ACC112 (cell line): ENCODE measurements around the gene SLC4A3.

Source experiments
- H2AFZ ChIP-seq: fragments of 200-600 bp; sonication (generic); one replicate; pipeline ENCODE4 v1.6.0; 2017; ENCODE audit warnings: antibody characterized with exemption, low read length; ENCODE audit not compliant: unreplicated experiment
- H3K27ac ChIP-seq: fragments of 200-600 bp; sonication (generic); 2 replicates; pipeline ENCODE4 v1.5.1; 2014; ENCODE audit warnings: low read depth, mild to moderate bottlenecking, antibody characterized with exemption, low read length, moderate library complexity
- H3K27me3 ChIP-seq: fragments of 200-600 bp; sonication (generic); 2 replicates; pipeline ENCODE4 v1.6.1; 2014; ENCODE audit warnings: mild to moderate bottlenecking, antibody characterized with exemption, low read length, moderate library complexity, mixed read lengths; ENCODE audit not compliant: insufficient read depth
- H3K36me3 ChIP-seq: fragments of 200-600 bp; sonication (generic); 2 replicates; pipeline ENCODE4 v1.6.1; 2016; ENCODE audit warnings: mild to moderate bottlenecking, antibody characterized with exemption, low read length, moderate library complexity, mixed read lengths; ENCODE audit not compliant: insufficient read depth
- H3K4me1 ChIP-seq: fragments of 200-600 bp; sonication (generic); one replicate; pipeline ENCODE4 v1.6.1; 2016; ENCODE audit warnings: low read length, mixed read lengths; ENCODE audit not compliant: insufficient read depth, unreplicated experiment, control insufficient read depth
- H3K4me3 ChIP-seq: fragments of 200-600 bp; sonication (generic); 2 replicates; pipeline ENCODE4 v1.5.1; 2014; ENCODE audit warnings: mild to moderate bottlenecking, low read depth, low read length
- H3K79me2 ChIP-seq: fragments of 200-600 bp; sonication (generic); one replicate; pipeline ENCODE4 v1.6.0; 2016; ENCODE audit warnings: low read length; ENCODE audit not compliant: control insufficient read depth, unreplicated experiment, insufficient read depth

Gene SLC4A3

DNA sequence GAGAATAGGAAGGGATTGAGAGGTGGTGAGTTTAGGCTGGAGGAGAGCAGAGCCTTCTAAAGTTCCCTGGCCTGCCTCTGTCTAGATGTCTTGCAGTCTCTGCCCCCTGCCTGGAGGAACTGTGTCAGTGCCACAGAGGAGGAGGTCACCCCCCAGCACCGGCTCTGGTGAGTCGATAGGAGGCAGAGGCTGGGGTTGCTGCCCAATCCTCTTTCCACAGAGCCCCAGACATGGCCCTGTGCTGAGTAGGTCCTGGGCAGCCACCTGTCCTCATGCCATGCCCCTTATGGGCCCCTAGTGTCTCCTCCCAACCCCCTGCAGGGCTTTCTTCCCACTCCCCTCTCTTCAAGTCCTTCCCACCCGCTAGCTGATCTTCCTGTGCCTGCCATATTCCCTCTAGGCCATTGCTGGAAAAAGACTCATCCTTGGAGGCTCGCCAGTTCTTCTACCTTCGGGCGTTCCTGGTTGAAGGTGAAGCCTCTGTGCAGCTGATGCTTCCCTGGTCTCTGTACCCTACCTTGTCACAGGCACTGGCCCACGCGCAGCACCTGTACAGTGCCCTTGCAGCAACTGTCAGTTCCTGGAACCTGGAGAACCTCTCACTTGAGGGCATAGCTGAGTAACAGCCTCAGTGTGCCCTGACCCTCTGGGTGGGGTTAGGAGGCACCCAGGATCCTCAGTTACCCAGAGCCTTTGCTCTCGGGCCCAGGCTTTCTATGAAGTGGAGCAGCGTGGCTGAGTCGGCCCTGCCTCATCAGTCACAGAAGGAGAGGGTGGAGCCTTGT lies 13.2 kb upstream of the SLC4A3 start:
- H2AFZ ChIP-seq = no peak overlapping the region
- H3K4me1 ChIP-seq = no peaks in the 10 kb centered on the region
- no peaks in the 10 kb centered on the region for H3K27me3 ChIP-seq
- no peak overlapping the region for H3K27ac ChIP-seq
- no peaks in the 10 kb centered on the region for H3K36me3 ChIP-seq
- no peaks in the 10 kb centered on the region for H3K79me2 ChIP-seq
- H3K4me3 ChIP-seq = no peak overlapping the region

DNA sequence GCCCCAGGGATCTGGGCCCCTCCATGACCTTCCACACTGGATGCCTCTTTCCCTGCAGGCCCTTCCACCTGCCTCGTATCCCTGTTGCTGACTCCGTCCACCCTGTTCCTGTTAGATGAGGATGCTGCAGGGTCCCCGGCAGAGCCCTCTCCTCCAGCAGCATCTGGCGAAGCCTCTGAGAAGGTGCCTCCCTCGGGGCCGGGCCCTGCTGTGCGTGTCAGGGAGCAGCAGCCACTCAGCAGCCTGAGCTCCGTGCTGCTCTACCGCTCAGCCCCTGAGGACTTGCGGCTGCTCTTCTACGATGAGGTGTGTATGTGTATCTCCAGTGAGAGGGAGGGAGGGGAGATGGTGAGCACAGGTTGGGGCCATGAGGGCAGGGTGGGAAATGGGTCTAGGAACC lies 12.4 kb upstream of the SLC4A3 start:
- H3K27ac ChIP-seq = no peak overlapping the region

DNA sequence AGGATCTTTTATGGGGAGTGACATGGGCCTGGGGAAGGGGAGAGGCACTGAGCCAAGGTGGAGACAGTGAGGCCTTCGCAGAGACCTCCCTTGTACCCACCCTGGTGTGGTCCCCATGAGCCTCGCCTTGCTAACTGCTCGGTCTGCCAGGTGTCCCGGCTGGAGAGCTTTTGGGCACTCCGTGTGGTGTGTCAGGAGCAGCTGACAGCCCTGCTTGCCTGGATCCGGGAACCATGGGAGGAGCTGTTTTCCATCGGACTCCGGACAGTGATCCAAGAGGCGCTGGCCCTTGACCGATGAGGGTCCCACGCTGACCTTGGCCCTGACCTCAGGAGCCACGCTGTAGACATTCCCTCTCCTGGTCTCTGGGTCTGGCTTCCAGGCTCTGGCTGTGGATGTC lies 11.5 kb upstream of the SLC4A3 start:
- Histone ChIP-seq H3K36me3 (no peaks in the 10 kb centered on the region), H3K27ac (no peak overlapping the region), H3K79me2 (no peaks in the 10 kb centered on the region), H3K4me3 (no peak overlapping the region), H2AFZ (no peak overlapping the region), H3K4me1 (no peaks in the 10 kb centered on the region), H3K27me3 (no peaks in the 10 kb centered on the region)

More for the DNA sequence above, 12.4 kb upstream of the SLC4A3 start:
- H3K36me3 ChIP-seq = no peaks in the 10 kb centered on the region
- H2AFZ ChIP-seq = no peak overlapping the region
- no peaks in the 10 kb centered on the region for H3K79me2 ChIP-seq
- H3K27me3 ChIP-seq = no peaks in the 10 kb centered on the region
- no peak overlapping the region for H3K4me3 ChIP-seq
- no peaks in the 10 kb centered on the region for H3K4me1 ChIP-seq

DNA sequence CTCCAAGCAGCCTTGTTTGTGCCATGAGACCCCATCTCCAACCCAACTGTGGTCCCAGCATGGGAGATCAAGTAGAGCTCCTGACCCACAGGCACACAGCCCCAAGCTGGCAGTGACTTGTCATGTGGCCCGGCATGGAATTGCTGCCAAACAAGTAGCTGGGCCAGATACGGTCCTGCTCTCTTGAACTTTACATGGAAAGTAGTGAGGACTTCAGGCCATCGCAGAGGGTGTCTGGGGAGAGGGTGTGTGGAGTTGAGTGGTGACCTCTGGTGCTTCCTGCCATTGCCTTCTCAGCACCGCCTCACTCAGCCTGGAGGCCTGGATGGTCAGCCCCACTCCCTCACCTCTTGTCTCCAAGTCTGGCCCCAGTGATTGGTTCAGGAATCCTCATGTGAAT lies 10.9 kb upstream of the SLC4A3 start:
- H3K36me3 ChIP-seq = no peaks in the 10 kb centered on the region

DNA sequence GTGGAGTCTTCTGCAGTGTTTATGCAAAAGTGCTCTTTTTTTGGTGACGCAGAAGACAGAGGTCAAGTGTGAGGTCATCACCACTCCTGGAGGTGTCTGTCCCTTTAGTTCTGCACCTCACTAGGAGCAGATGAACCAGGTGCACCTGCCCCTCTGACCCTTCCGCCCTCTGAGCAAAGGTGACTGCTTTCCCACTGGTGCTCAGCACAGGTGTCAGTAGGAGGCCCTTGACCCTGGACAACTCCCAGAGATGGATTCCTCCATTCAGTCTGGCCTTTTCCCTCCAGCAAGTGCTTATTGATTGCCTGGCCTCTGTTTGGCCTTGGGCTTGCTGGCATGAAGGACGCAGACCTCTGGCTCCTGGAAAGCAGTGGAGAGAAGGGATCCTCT lies 8.7 kb upstream of the SLC4A3 start:
- Histone ChIP-seq H2AFZ (no peak overlapping the region), H3K36me3 (no peaks in the 10 kb centered on the region), H3K27me3 (peaks cover 8% of the 10 kb centered on the region; the same call in 1 of the 2 replicates), H3K4me3 (no peak overlapping the region), H3K27ac (no peak overlapping the region), H3K79me2 (no peaks in the 10 kb centered on the region), H3K4me1 (no peaks in the 10 kb centered on the region)

More for the DNA sequence above, 10.9 kb upstream of the SLC4A3 start:
- H3K27me3 ChIP-seq = no peaks in the 10 kb centered on the region
- H3K4me3 ChIP-seq = no peak overlapping the region
- H2AFZ ChIP-seq = no peak overlapping the region
- H3K27ac ChIP-seq = no peak overlapping the region
- no peaks in the 10 kb centered on the region for H3K79me2 ChIP-seq
- no peaks in the 10 kb centered on the region for H3K4me1 ChIP-seq

DNA sequence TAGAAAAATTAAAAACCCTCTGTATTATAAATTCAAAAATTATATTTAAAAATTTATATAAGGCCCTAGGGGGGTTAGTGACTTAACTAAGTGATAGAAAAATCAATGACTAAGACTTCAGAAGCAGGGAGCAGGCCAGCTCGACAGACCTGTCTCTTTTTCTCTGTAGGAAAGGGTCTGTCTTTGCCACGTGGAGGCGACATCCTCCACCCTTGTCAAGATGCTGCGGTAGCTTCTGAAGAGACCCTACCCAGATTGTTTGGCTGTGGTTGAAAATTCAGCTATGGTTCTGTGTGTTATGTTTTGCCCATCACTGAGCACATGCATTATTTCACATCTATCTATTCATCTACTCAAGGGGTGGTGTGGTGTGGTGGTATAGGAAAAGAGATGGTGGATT lies 8.2 kb upstream of the SLC4A3 start:
- Histone ChIP-seq H3K27ac (no peak overlapping the region), H3K4me1 (no peaks in the 10 kb centered on the region), H3K27me3 (peaks cover 11% of the 10 kb centered on the region; the same call in 1 of the 2 replicates), H3K79me2 (no peaks in the 10 kb centered on the region), H2AFZ (no peak overlapping the region), H3K36me3 (no peaks in the 10 kb centered on the region), H3K4me3 (no peak overlapping the region)

DNA sequence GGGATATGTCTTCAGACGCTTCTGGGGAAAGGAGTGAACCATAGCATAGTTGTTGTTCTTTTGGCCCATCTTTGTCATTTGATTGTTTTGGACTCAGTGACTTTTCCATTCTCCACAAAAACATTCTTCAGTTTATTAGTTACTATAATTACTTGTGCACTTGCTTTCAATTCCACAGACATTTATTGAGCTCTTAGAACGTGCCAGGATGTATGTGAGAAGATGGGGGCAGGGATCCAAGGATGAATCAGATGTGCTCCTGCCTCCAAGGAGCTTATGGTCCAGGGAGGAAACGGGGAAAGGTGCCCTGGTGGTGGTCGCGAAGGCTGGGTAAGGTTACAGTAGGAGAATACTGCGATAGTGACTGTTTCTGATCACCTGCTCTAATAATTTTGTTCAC lies 6.9 kb upstream of the SLC4A3 start:
- H3K27me3 ChIP-seq = peaks cover 22% of the 10 kb centered on the region; the same call in 1 of the 2 replicates
- no peak overlapping the region for H2AFZ ChIP-seq
- H3K4me3 ChIP-seq = no peak overlapping the region
- no peaks in the 10 kb centered on the region for H3K79me2 ChIP-seq
- H3K36me3 ChIP-seq = no peaks in the 10 kb centered on the region
- no peak overlapping the region for H3K27ac ChIP-seq
- H3K4me1 ChIP-seq = no peaks in the 10 kb centered on the region

DNA sequence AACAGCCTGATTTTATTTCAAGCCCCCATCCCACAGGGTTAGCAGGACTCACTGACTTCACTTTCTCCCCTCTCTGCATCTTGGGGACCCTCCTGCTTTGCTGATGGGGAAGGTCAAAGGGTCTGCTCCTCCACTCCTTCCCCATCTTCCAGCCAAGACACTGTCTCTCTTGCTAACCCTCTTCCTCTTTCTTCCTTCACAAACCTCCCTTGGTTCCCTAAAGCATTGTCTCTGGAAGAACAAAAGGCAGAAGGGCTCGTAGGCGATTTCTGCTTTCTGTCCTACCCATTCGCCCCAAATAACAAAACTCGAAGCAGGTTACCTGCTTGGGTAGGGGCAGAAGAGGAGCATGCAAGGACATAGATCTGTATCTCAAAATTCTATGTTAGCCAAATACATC lies 5.5 kb upstream of the SLC4A3 start:
- H3K36me3 ChIP-seq = no peaks in the 10 kb centered on the region
- no peaks in the 10 kb centered on the region for H3K79me2 ChIP-seq
- no peak overlapping the region for H3K27ac ChIP-seq
- H3K27me3 ChIP-seq = peaks cover 30% of the 10 kb centered on the region; the same call in 1 of the 2 replicates
- H3K4me3 ChIP-seq = no peak overlapping the region
- H2AFZ ChIP-seq = no peak overlapping the region
- no peaks in the 10 kb centered on the region for H3K4me1 ChIP-seq

DNA sequence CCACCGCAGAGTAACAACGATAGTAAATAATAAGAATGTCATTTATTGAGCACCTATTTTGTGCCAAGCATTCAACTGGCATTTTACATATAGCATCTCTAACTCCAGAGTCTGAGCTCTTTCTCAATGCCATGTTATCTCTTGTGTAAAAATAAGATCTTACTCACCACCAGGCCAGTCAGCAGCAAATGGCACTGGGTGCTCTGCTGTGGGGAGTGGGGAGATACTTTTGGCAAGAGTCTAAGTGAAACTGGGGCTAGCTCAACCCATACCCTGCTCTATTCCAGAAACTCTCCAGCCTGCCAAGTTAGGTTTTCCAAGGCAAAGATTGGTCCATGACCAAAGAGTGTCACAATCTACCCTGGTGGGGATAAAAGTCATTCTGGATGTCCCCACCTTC lies 5.0 kb upstream of the SLC4A3 start:
- H3K4me1 ChIP-seq = no peaks in the 10 kb centered on the region
- no peaks in the 10 kb centered on the region for H3K36me3 ChIP-seq
- peaks cover 33% of the 10 kb centered on the region; the same call in 1 of the 2 replicates for H3K27me3 ChIP-seq
- H3K4me3 ChIP-seq = no peak overlapping the region
- no peak overlapping the region for H2AFZ ChIP-seq
- no peaks in the 10 kb centered on the region for H3K79me2 ChIP-seq
- H3K27ac ChIP-seq = no peak overlapping the region

DNA sequence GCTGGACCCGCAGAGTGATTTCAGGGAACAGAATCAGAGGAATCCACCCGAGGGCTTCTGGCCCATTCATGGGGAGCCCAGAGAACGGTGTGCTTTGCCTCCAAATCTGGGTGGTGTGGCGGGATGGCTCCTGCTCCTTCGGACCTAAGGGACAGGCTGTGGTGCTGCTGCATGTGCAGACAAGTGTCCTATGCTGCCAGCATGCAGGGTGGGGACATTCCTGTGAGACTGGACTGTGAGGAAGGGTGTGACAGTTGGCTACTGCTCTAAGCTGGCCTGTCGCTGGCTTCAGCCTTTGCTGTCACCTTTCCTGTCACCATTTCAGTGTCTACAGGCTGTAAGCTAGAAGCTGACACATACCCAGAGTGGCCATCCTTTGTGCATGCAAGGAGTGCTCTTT lies 2.9 kb upstream of the SLC4A3 start:
- Histone ChIP-seq H3K4me1 (no peaks in the 10 kb centered on the region), H3K4me3 (no peak overlapping the region), H3K27me3 (peaks cover 36% of the 10 kb centered on the region; the same call in 1 of the 2 replicates), H3K27ac (no peak overlapping the region), H3K36me3 (no peaks in the 10 kb centered on the region), H2AFZ (no peak overlapping the region), H3K79me2 (no peaks in the 10 kb centered on the region)

DNA sequence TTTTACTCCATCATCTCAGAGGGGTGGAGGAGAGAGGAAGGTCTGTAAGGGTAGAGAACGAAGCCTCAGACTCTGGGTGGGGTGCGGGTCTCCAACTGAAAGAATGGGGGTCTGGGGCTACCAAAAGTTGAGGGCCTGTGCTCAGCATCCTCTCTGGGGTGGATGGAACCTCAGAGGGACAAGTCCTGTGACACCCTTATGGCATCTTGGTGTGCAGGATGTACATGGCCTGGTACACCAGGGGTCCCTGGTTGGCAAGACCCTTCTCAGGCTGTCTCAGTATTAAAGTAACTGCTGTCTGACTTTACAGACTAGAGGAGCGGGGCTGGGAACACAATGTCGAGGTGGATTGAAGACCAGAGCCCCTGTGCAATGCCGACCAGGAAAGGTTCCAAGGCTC lies 2.3 kb upstream of the SLC4A3 start:
- no peak overlapping the region for H2AFZ ChIP-seq
- no peak overlapping the region for H3K4me3 ChIP-seq
- no peaks in the 10 kb centered on the region for H3K4me1 ChIP-seq
- H3K36me3 ChIP-seq = no peaks in the 10 kb centered on the region
- H3K27me3 ChIP-seq = peaks cover 36% of the 10 kb centered on the region; the same call in 1 of the 2 replicates
- no peak overlapping the region for H3K27ac ChIP-seq
- no peaks in the 10 kb centered on the region for H3K79me2 ChIP-seq
